ENCODE data around the gene GRHL3.

GRCh38 chr1:24364975-24365678, 46.0 kb downstream of the GRHL3 start:
- TF ChIP-seq CTCF (conservative IDR thresholded peaks at IDR 0.05) (no peak), EZH2 (IDR thresholded peaks at IDR 0.05; ENCODE audit: low read depth) (no peak)

Data from PC-9 (cell line).